Limb (tissue), 2 donors: Measurements from ENCODE around the gene RPS5.
"Not testable (repeated sequence)": the region's sequence is repeated elsewhere in the genome, so short reads cannot be mapped to it uniquely, and the experiment has no call there.

Experiments used
- DNase-seq, 2 donors: peaks; one replicate each; pipeline ENCODE4 v3.0.0-alpha.2; 2016; ENCODE audit errors: extremely low spot score in 2 of 2

RPS5 gene

DNA sequence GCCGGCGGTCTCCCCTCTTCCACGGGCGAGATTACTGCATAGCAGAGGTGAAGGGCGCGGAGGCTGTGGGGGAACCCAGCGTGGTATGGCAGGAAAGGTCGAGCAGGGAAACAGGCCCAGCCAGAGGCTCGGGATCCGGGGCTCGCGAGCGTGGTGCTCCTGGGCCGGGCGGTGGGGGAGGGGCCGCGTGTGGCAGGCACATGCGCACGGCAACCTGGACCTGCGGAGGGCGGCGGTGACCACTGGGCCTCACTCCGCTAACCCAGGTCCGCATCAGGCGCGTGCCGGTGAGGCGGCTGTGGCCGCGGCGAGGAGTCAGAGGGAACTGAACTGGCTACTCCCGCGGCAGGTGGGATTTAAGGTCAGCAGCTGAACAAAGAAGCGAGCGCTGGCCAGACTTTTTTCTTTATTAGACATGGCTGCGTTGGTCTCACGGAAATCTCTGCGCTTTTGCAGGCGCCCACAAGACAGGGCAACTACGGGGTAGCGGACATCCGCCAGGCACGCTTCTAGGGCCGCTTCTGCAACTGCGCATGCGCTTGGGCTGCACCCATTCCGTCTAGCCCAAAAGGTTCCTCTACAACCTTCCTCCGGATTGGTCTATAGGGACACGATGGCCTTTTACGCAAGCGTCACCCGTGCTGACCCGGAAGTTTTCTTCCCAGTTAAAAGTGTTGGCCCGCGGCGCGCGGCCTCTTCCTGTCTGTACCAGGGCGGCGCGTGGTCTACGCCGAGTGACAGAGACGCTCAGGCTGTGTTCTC is at the start of gene RPS5:
Gene RPS5 (plus strand): TSS at position 694 of the 762 bp plus-strand sequence. CDS start 869 bp downstream, outside the sequence.
- DNase-seq = peak; percentile 94 to 99

DNA sequence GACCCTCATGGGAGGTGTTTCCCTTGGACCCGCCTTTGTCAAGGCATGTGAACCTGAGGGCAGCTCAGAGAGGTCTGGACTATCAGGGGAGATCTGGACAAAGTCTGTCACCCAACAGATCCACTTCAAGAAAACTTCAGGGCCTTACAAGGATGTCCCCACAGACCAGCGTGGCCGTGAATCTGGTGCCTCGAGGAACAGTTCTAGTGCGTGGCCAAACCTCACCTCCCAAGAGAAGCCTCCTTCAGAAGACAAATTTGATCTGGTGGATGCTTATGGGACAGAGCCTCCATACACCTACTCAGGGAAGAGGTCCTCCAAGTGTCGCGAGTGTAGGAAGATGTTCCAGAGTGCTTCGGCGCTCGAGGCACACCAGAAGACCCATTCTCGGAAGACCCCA is 48.7 kb upstream of the RPS5 start:
- DNase-seq = no peak

DNA sequence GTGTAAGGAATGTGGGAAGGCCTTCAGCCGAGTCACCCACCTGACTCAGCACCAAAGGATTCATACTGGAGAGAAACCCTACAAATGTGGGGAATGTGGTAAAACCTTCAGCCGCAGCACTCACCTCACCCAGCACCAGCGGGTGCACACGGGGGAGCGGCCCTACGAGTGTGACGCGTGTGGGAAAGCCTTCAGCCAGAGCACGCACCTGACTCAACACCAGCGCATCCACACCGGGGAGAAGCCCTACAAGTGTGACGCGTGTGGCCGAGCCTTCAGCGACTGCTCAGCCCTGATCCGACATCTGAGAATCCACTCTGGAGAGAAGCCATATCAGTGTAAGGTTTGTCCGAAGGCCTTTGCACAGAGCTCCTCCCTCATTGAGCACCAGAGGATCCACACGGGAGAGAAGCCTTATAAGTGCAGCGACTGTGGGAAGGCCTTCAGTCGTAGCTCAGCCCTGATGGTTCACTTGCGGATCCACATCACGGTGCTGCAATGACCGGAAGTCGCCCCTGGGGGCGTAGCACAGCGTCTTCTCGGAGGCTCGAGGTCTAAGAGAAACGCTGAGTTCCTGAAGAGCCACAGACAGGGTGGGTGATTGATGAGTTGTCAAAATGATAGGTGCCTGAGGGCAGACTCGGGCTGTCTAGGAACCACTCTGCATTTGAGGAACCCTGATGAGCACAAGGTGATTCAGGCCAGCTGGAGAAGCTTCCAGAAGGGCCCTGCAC is 48.1 kb upstream of the RPS5 start:
- no peak for DNase-seq

GRCh38 chr19:58345558-58345957 is 41.5 kb upstream of the RPS5 start:
- DNase-seq = no peak

DNA sequence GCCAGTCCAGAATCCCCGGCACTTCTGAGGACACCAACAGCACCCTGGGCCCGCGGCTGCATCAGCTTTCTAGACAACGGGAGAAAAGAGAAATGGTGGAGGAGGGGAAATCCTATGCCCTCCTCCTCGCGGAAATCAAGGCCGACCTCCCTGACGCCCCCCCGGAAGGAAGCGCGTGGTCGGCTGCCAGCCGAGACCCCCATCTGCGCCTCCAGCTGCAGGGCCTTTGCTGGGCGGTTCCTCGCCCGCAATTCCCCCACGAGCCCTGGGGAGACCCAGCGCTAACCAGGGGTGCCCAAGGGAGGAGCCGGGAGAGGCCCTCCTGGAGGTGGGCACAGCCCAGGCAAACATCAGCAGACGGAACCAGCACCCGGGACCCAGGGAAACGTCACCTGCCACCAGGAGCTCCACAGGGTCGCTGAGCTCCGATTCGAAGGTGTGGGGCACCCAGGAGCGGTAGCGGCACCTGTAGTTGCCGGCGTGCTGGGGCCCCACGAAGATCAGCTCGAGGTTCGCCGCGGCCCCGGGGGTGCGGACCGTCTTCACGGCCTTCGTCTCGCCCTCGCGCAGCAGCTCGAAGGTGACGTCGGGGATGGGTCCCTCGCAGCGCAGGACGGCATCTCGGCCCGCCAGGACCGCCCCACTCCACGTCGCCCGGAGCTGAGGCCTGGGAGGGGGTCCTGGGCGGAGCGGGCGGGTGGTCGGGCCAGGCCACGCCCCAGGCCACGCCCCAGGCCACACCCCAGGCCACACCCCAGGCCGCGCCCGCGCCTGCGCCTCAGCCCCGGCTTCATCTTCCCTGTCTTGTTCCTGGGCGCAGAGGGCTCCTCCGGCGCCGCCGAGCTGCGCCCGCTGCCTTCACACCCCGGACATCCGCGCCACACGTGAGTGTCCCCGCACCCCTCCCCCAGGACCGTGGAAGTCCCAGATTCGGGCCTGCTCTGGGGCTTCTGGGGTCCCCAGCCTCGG is 39.8 kb upstream of the RPS5 start:
- peak in 1 of 2 donors; percentile 82 for DNase-seq

- not testable (repeated sequence) for DNase-seq
These were observed 39.0 kb upstream of the RPS5 start for GRCh38 chr19:58348080-58348479.

DNA sequence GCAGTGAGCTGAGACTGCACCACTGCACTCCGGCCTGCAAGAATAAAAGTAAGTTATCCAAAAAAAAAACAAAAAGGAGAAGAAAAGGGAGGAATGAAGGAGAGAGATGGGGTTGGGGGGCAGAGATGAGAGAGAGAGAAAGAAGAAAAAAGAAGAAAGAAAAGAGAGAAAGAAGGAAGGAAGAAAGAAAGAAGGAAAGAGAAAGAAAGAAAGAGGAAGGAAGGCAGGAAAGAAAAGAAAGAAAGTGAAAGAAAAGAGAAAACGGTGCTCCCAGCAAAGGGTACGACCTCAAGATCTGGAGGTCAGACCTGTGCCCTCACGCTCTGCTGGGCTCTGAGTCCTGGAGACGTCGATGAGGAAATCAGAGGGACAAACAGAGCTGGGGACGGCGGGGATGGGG is 37.5 kb upstream of the RPS5 start:
- DNase-seq = no peak

DNA sequence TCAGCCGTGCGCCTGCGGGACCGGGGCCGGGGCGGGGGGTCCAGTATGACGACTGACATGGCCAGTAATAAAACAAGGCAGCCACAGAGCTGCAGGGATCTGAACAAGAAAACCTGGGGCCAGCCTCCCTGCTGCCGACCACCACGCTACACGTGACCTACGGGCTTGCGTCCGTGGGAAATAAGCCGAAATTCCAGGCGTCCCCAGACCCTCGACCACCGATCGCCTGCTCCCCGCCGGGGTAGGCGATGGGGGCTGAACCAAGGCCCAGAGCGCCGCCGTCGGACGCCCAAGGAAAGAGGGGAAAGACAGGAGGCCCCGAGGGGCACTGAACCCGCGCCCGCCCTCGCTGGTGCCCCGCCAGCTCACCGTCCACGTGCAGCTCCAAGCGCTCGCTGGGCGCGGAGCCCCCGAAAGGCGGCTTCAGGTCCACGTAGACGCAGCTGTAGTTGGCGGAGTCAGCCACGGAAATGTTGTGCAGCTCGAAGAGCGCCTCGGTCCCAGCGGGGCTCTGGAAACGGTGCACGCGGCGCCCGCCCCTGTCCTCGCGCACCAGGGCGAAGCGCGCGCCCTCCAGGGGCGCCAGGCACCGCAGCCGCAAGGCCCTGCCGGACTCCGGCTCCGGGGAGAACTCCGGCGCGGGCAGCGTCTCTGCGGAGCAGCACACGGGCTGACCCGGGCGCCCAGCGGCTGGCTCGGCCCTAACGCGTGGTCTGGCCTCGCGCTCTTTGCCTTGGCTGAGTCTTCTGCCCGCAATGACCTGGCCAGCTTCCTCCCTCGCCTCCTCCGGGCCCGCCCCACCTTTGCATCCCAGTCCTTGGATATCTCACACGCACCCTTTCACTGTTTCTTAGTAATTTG is 36.8 kb upstream of the RPS5 start:
- DNase-seq = no peak

GRCh38 chr19:58350871-58351557 is 36.1 kb upstream of the RPS5 start:
- no peak for DNase-seq

GRCh38 chr19:58351558-58351878 is 35.6 kb upstream of the RPS5 start:
- no peak for DNase-seq

DNA sequence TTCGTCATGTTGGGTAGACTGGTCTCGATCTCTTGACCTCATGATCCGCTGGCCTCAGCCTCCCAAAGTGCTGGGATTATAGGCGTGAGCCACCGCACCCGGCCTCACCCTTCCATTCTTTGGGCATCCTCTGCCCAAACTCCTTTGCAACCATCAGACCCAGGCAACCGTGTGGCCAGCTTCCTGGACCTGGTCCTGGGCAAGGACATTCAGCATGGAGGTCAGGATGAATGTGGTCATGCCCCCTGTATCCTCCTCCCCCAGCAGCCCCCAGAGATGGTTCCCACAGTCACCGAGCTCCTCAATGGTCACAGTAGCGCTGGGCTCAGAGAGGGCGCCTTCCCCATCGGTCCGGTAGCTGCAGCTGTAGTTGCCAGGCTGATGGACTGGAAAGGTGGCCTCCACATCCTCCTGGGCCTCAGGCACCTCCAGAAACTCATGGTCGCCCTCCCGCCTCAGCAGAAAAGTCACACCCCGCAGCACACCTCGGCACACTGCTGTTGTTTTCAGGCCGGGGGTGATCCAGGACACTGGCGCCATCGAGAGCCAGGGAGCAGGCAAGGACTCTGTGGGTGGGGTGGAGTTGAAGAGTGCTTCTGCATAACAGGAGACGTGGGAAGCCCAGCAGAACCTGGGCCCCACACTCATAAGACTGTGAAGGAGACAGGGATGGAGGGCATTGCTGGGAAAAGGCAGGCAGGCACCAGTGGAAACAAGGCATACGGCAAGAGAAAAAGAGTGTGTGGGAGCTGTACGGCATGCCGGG is 34.9 kb upstream of the RPS5 start:
- DNase-seq = no peak

DNA sequence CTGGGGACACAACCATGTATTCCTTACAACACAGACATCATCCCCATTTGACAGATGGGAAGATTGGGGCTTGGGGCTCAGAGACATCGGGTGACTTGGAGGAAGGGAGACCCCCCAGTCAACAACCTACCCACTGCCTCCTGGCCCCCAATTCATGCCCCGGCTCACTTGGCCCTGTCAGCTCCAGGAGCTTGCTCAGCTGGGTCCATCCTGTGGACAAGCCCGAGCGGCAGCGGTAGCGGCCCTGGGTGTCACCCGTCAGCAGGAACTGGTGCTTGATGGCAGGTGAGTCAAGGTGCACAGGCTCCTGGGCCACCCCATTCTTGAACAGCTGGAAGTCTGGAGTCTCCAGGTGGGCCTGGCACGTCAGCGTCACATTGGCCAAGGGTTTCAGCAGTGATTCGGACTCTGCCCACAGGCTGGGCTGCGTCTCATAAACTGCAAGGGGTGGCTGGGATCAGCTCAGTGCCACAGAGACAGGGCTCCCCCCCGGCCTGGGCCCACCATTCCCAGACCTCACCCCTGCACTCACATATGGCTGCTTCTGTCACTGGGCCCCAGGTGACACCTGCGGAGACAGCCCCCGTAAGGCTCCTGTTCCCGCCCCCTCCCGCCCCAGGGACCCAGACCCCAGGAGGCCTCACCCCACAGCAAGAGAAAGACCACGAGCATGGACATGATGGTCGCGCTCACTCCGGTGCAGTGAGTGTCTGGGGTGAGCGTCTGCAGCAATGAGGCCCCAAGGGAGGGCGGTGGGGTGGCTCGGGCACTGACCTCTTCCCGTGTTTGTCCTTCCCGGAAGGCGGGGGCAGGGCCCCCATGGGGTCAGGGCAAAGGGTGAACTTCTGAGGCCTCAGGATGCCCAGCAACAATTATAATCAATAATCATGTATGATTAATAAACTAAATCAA is 34.1 kb upstream of the RPS5 start, which contains the start of gene A1BG:
Gene A1BG (minus strand): TSS at position 733 of the 912 bp plus-strand sequence. CDS start 55 bp downstream, at position 678.
- no peak for DNase-seq

DNA sequence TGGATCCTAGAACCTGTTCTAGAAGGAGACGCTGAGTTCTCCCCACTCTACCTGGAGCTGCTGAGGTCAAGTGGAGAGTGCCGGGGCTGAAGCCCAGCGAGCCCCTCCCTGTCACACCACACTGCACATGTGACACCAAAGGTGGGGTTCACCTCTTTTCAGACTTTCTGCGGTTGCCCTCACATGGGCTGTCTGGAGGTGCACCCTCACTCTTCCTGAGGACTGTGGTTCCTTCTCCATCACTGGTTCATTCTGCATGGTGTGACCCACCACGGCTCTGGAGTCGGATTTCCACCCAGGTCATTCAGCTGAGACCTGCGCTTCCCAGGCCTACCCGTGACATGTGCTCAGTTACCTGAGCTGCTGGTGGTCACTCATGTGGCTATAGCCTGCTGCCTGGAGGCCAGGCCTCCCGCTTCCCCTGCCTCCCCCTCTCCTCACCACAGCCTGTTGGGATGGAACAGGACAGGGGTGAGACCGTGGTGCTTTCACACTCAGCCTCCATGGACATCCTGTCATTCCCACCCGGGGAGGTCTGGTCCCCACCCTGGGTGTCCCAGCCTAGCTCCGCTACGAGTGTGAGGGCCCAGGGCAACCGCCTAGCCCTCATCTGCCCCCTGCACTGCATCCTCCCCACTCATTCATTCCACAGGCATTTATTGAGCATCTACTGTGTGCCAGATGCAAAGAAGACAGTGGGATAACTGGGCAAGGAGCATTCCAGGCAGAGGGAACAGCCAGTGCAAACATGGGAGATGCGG is 33.2 kb upstream of the RPS5 start:
- DNase-seq = no peak

DNA sequence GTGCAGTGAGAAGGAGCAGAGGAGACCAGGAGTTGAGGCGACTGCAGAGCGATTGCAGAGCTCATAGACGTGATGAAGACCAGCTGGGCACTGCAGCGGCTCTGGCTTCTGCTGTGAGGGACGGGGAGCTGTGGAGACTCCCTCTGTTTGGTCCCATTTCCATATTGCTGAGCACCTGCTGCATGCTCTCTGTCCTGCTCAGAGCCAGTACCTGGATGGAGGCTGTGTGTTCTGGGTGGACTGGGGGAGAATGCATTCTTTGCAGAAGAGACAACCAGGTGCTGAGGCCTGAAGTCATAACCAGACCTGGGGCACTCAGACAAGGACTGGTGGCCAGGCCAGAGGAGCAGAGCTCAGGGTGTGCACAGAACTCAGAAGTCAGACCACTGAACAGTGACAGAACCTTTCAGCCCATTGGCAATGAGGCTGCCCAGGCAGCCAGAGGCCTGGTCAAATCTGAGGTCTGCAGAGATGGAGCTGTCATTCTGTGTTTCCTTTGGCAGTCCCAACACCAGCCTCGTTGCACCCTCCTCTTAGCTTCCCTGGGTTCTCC is 32.5 kb upstream of the RPS5 start:
- no peak for DNase-seq

DNA sequence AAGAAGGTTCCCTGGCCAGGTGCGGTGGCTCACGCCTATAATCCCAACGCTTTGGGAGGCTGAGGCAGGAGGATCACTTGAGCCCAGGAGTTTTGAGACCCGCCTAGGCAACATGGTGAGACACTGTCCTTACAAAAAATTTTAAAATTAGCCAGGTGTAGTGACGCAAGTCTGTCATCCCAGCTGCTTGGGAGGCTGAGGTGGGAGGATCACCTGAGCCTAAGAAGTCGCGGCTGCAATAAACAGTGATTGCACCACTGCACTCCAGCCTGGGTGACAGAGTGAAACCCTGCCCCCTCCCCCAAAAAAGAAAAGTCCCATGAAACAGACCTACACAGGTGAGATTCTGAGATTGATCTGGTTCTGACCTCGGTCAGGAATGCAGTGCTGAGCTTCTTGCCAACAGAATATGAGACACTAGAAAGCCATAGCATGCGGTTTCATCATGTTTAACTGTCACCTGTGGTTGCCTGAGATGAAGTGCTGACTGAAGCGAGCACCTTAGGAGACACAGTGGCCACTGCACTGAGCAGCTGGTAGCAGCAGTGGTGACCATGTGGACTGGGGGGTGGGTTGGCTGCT is 31.8 kb upstream of the RPS5 start:
- no peak for DNase-seq

DNA sequence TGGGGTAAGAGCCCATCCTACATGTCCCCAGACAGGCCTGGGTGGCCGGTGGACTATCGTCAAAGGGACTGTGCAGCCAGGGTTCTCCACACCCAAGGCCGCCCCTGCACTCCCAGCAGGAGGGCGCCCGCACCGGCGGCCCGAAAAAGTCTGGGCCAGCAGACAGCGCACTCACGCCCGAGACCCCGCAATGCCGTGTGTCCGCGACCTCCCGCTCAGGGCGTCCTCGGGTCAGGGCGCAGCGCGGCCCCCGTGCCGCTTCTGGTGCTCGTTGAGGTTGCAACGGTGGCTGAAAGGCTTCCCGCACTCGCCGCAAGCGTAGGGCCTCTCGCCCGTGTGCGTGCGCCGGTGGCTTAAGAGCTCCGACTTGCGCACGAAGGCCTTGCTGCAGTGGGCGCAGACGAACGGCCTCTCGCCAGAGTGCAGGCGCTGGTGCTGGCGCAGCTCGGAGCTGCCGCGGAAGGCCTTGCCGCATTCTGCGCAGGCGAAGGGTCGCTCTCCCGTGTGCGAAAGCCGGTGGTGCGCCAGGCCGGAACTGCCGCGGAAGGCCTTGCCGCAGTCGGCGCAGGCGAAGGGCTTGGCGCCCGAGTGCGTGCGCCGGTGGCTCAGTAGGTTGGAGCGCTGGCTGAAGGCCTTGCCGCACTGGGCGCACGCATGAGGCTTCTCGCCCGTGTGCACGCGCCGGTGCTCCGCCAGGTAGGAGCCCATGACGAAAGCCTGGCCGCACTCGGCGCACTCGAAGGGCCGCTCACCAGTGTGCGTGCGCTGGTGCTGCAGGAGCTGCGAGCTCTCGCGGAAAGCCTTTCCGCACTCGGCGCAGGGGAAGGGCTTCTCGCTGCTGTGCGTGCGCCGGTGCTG is 30.9 kb upstream of the RPS5 start:
- DNase-seq = no peak
